ENCODE results near the gene ZNF362.
"Not testable (repeated sequence)": the region's sequence is repeated elsewhere in the genome, so short reads cannot be mapped to it uniquely, and the experiment has no call there.

ZNF362 gene, protein sequence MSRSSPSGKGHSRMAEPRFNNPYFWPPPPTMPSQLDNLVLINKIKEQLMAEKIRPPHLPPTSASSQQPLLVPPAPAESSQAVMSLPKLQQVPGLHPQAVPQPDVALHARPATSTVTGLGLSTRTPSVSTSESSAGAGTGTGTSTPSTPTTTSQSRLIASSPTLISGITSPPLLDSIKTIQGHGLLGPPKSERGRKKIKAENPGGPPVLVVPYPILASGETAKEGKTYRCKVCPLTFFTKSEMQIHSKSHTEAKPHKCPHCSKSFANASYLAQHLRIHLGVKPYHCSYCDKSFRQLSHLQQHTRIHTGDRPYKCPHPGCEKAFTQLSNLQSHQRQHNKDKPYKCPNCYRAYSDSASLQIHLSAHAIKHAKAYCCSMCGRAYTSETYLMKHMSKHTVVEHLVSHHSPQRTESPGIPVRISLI

DNA sequence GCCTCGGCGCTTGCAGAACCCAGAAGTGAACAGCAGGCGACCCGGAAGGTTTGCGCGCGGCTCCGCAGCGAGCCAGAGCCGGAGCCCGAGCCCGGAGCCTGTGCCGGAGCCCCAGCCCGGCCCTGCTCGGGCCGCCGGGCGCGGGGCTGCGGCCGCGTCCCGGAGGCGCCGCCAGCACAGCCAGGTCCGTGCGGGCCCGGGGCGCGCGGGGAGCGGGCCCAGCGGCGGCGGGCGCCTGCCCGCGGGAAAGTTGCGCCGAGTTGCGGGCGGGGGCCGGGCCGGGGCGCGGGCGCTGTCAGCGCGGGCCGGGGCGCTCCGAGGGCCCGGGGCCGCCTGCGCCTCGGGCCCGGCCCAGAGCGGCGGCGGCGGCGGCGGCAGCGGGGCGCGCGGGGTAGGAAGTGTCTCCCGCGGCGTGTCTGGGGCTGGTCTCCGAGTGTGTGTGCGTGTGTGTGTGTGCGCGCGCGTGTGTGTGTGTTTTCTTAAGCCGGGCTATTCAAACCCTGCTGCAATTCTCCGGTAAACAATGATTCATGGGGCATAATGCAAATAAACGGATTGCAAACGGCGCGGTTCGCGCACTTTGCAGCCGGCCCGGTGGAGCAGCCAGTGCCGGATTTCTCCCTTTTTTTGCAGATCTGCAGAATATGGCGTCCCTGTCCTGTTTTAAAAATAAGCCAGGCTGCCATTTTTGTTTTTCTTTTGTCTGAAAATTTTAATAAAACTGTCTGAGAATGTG is at the start of gene ZNF362:
Gene ZNF362 (plus strand): TSS at position 22 of the 736 bp plus-strand sequence. CDS start 14,083 bp downstream, outside the sequence.
- peak; percentile 78 for DNase-seq (ENCODE audit: low read depth)

DNA sequence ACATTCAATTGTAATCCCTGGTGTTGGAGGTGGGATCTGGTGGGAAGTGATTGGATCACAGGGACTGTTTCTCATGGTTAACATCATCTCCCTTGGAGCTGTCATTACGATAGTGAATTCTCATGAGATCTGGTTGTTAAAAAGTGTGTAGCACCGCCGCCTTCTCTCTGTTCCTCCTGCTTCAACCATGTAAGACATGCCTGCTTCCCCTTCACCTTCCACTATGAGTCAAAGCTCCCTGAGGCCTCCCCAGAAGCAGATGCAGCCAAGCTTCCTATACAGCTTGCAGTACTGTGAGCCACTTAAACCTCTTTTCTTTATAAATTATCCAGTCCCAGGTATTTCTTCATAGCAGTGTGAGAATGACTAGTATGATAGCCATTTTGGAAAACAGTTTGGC is 44.3 kb upstream of the ZNF362 start:
- no peak for DNase-seq (ENCODE audit: low read depth)

DNA sequence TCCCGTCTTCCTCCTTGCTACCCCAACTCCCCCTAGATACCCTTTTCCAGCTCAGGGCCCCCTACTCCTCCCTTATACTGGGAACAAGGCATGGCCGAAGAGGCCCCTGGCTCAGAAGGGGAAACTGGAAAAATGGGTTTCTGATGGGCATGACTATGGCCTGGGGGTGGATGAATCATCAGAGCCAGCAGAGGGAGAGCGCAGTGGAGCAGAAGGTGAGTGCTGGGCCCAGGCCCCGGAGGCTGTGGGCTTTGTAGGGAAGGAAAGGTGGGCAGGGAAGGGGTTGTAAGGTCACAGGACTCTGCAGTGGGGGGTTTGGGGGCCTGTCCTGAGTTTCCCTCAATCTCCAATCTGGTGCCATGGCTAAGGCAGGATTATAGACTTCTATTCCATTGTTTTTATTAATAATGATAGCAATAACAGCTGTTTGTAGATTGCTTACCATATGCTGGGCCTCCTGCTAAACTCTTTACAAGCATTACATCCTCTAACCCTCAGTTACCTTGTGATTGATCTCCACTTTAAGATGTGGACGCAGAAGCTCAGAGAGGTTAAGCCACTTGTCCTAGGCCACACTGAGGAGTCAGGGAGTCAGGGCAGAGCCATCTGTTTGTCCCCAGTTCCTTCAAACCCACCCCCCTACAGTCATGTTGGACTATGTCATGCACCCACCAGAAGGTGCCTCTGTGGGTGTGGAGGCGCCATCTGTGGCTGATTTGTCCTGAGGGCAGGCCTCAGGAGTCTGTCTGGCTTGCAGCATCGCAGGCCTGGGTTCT is 36.2 kb upstream of the ZNF362 start:
- peak; percentile 70 for DNase-seq (ENCODE audit: low read depth)

DNA sequence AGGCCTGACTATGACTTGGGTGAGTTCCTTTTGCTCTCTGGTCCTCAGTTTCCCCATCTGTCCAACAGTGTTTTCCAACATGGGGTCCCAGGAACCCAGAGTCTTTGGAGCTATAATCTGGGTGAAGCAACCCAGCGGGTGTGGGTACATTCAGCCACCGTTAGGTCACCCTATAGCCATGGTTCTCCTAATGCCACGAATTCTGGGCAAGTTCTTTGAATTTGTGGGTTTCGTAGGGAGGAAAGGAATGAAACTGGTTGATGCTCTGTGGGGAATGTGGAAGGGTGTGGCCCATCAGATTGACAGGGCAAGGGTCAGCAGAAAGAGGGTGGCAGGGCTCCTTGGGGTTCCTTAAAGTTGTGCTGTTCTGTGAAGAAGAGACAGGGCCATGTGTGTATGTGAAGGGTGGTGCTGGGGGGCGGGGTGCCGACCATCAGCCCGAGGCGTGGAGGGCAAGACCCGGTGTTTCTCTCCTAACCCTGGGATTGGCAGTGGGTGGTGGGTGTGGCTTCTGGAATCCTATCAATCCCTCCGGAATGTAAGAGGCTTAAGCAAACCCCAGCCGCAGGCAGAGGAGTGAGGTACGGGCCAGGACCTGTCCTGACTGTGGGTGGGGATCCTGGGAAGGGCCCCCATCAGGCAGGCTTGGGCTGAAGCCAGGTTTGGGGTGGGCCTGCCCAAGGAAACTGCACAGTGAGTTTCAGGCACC is 35.5 kb upstream of the ZNF362 start:
- no peak for DNase-seq (ENCODE audit: low read depth)

DNA sequence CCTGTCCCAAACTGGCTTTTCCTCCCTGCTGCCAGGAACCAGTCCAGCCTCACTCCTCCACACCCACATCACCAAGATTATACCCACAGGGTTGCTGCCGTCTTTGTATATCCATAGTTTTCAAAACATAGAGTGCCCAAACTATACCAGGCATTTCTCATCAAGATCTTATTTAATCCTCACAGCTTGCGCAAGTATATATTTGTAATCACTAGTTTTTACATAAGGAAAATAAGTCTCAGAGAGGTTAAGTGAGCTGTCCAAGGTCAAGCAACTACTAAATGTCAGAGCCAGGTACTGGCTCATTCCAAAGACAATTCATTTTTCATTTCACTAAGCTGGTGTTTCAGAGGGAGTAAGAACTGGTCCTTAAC is 34.9 kb upstream of the ZNF362 start:
- DNase-seq (ENCODE audit: low read depth), result no peak

DNA sequence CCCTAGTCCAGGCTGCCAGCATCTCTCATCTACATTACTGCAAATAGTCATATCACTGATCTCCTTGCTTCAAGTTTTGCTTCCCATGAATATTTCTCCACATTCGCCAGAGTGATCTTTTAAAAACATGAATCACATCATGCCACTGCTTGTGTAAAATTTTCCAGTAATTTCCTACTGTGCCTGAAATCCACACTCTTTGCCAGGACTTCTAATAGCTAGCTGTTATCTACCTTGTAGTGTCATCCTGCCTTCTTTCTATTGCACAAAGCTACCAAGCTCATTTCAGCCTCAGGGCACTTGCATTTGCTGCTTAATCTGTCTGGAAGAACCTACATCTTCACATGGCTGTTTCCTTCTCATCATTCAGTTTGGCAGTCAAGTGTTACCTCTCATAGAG is 33.9 kb upstream of the ZNF362 start:
- peak; percentile 67 for DNase-seq (ENCODE audit: low read depth)

DNA sequence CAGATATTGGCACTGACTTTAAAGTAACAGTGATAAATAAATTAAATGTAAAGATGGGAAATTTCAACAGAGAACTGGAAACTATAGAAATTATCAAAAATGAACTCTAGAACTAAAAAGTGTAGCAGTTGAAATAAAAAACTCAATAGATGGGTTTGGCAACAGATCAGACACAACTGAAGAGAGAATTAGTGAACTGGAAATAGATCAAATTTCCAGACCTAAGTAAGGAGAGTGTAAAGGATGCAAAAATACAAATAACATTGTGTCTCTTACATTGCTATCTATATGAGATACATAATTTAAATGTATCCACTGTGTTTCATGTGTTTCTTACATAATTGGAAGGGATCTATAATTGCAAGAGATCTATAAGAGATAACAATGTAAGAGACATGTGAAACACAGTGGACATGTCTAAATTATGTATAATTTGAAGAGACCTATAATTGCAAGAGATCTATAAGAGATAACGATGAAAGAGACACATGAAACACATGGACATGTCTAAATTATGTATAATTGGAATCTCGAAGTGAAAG is 32.1 kb upstream of the ZNF362 start:
- no peak for DNase-seq (ENCODE audit: low read depth)

DNA sequence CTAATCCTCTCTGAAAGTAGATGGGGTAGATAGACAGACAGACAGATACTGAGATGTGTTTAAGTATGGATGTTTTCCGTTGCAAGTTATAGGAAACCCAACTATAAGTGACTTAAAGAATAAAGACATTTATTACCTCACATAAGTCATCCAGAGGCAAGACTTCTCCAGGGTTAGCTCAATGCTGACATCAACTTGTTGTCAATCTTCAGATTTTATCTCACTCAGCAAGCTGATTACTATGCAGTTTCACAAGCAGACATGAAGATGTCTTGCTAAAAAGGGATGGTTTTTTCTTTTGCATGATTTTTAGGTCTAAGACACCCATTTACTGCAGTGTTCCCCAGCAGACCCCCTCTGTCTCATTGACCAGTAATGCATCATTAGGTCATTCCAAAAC is 30.7 kb upstream of the ZNF362 start:
- DNase-seq (ENCODE audit: low read depth), result no peak

DNA sequence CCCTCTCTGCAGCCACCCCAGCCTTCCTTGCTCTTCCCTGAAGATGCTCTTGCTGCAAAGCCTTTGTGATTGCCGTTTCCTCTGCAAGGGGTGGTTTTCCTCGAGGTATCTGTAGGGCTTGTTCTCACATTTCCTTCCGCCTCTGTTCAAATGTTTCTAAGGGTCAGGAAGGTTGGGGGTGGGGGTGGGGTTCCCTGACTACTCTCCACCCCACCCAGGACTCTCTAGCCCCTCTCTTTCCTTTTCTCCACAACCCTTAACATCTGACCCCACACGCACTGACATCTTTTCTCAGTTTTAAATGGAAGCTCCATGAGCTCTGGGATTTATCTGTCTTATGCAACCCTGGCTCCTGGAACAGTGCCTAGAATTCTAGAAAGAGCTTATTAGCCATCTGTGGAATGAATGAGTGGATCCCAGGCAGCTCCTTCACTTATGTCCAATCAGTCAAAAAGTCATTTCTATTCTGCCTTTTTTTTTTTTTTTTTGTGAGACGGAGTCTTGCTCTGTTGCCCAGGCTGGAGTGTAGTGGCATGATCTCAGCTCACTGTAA is 27.3 kb upstream of the ZNF362 start:
- peak; percentile 95 for DNase-seq (ENCODE audit: low read depth)

DNA sequence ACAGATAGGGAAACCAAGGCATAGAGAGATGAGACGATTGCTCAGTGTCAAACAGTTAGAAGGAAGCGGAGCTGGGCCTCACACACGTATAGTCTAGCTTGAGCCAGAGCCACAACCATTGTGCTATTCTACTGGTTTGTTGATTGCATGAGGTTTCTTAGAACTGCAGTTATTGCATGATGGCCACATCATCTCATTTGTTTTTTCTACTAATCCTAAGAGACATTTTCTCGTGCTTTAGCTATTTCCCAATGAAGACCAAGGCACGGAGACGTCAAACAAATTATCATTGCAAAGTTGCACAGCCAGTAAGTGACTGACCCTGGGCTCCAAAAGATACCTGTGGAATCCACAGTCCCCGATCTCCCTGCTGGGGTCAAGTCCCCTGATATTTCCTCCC is 25.1 kb upstream of the ZNF362 start:
- no peak for DNase-seq (ENCODE audit: low read depth)

DNA sequence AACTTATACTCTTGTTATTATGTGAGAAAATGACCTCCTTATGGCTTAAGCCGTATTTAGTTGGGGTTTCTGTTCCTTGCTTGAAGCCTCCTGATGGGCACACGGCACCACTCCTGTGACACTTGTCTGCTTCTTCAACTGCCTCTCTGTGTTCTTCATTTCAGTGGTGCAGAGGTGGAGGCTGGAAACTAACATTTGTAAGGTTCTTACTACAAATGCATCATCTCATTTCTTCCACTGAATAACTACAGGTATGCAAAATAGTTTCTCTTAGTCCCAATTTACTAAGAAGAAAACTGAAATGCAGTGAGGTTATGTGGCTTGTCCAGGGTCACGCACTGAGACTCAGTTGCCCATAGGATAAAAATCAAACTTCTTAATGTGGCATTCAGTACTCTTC is 23.6 kb upstream of the ZNF362 start:
- no peak for DNase-seq (ENCODE audit: low read depth)

DNA sequence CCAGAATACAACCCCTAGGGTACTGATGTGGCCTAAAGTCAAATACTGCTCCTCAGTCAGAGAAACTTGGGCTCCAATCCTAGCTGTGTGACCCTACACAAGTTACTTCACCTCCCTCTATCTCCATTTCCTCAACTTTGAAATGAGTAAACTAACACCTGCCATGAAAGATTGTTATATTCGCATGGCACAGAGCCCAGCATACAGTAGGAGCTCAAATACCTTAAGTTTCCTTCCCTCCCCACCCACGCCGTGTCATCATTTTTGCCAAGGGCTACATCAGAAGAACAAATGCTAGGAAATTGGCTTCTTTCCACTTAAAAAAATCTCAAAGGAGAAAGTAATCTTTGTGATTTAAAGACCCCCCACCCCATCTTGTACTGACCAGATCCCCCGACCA is 22.2 kb upstream of the ZNF362 start:
- DNase-seq (ENCODE audit: low read depth), result no peak

DNA sequence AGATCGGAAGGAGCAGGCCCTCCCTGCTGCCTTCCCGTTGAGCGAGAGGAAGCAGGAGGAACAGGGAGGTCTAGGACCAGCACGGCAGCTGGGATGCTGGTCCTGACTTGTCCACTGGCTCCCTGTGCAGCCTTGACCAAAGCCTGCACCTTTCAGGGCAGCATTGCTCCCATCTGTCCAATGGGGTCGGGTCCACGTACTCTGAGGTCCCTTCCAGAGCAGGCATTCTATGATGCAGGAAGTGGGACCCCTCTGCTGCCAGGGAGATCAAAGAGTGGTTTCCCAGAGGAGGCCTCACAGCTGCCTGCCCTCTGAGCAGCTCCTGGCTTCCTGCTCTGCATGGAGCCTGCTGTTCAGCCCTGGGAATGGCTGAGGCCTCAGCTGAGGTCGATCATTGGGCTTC is 21.7 kb upstream of the ZNF362 start:
- no peak for DNase-seq (ENCODE audit: low read depth)

DNA sequence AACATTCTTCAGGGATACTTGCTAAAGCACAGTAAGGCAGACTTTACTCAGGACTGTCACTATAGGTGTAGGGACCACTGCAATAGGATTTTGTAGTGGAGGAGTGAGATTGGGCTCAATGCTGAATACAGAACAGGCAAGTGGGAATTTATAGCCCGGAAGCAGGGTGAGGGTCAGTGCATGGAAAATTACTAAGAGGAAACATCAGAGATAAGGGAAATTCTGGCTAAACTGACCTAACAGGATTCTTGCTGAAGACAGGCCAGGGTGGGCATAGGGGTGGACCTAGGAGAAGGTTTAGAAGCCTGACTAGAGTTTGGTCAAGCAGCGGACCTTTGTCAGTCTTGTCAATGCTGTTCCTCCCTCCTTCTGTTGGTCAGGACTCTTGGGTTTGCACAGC is 20.8 kb upstream of the ZNF362 start:
- DNase-seq (ENCODE audit: low read depth), result no peak

DNA sequence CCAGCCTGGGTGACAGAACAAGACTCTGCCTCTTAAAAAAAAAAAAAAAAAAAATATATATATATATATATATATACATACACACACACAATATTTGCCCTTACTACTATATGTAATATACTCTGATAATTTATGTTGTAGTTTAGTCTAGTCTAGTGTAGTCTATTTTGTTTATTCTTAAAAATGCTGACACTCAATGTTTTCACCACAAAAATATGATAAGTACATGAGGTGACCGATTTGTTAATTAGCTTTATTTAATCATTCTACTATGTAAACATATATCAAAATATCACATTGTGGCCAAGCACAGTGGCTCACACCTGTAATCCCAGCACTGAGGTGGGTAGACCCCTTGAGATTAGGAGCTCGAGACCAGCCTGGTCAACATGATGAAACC is 19.8 kb upstream of the ZNF362 start:
- no peak for DNase-seq (ENCODE audit: low read depth)

DNA sequence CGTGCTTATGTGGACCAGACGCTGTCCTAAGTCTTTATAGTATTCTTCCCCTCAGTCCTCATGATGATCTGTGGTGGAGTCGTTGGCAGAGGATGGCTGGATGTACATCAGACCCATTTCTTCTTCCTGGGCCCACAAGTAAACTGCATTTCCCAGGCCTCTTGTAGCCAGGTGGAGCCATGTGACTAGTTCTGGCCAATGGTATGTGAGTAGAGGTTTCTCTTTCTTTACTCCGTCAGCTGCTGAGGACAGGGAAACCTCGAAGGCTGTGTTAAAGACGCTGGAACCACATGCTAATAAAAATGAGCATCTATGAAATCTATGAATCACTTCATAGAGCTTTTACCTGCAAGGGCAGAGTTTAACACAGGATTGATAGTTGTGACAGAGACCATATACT is 18.7 kb upstream of the ZNF362 start:
- DNase-seq (ENCODE audit: low read depth), result no peak

DNA sequence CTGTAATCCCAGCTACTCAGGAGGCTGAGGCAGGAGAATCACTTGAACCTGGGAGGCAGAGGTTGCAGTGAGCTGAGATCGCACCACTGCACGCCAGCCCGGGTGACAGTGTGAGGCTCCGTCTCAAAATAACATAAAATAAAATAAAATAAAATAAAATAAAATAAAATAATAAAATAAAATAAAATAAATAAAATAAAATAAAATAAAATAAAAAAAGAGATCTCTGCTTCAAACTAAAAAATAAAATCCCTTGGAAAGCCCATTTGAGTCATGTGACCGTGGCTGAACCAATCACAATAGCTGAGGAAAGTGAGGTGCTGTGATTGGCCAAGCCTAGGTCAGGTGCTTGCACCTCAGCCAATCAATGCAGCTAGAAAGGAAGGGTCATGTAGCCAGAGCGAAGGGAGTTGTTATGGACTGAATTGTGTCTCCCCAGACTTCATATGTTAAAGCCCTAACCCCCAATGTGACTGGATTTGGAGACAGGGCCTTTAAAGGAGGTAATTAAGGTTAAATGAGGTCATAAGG is 18.0 kb upstream of the ZNF362 start:
- not testable (repeated sequence) for DNase-seq (ENCODE audit: low read depth)

DNA sequence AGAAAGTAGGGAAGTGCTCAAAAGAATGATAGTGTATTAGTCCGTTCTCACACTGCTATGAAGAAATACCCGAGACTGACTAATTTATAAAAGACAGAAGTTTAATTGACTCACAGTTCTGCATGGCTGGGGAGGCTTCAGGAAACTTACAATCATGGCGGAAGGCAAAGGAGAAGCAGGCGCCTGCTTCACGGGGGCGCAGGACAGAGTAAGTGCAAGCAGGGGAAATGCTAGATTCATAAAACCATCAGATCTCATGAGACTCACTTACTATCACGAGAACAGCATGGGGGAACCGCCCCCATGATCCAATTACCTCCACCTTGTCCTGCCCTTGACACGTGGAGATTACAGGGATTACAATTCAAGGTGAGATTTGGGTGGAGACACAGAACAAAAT is 16.9 kb upstream of the ZNF362 start:
- DNase-seq (ENCODE audit: low read depth), result not testable (repeated sequence)

DNA sequence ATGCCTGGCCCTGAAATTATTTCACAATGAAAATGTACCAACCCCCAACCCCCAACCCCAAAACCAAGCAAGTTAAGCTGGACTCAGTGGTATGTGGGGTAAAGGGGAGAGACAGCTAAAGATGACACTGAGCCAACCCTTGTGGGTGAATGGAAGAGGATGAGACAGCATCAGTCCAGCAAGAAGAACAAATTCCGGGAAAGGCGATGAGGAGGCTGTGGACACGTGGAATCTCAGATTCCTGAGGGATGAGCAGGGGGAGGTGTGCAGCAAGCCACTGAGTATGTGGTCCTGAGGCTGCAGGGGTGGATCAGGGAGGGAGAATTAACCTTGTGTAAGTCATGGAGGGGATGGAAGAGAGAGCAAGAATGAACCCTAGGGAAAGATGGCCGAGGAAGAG is 14.4 kb upstream of the ZNF362 start:
- peak; percentile 85 for DNase-seq (ENCODE audit: low read depth)

DNA sequence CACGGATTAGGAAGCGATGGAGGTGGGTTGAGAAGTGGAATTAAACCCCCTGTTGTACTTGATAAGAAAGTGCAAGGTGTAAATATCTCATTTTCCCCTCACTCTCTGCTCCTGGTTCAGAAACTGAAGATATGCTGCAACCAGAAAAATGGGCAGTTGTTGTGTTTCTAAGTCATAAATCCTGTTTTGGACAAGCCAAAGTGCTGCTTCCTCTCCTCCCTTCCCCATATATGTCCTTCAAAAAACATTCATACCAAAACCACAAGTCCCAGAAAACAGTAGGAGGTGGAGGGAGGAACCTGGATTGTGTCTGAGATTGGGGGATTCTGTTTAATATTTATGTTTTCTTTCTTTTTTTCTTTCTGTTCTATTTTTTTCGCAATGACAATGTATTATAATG is 13.6 kb upstream of the ZNF362 start:
- DNase-seq (ENCODE audit: low read depth), result peak; percentile 34

DNA sequence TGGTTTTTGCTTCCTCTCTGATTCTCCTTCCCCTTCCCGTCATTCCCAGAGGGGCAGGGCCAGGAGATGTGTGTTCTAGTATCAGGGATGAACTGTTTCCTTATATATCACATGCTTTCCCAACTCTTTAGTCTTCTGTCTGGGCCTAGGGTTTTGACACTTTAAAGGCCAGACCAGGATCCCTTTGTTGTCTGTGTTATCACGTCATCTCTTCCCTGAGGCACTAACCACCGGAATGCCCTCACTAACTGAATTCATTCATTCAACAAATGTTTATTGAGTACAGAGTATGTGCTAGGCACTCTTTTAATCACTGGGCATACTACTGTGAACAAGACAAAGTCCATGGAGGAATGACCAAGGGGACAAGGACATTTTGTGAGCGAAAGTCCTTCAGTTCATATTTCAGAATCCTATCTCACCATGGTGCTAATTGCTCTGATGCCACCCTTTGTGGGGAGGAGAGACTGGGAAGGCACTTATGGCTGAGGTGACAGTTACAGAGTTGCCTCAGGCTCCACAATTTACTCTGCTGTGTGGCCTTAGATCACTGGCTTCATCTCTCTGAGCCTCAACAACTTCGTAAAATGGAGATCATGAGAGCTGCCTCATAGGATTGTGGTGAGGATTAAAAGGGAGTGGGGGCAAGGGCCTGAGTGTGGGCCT is 12.0 kb upstream of the ZNF362 start:
- peak; percentile 90 for DNase-seq (ENCODE audit: low read depth)
